GM12872 (cell line): Measurements from ENCODE around the gene PPP2R5D.

Experiments used
- TF ChIP-seq, protein P1 (sequence below): IDR thresholded peaks from 3 replicates; pipeline ENCODE4 v1.5.1; 2011; ENCODE audit warnings: low read depth, mild to moderate bottlenecking, low read length, moderate library complexity; ENCODE audit not compliant: insufficient read depth

PPP2R5D gene

DNA sequence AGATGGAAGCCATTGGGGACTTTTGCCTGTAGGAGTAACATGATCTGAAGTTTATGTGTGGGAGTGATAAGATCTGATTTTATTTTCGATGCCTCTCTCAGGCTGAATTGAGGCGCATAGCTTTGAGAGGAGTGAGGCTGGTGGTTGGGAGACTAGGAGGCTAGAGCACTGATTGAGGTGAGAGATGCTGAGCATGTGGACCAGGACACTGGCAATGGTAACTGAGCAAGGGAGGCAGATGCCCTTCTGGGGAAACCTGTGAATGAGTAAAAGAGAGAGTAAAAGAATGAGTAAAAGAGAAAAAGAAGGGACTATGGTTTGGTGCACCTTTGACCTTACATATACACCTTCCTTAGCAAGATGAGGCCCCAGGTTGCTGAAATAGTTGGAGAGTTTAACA, 40.1 kb downstream of the PPP2R5D start:
- TF ChIP-seq, protein P1, sequence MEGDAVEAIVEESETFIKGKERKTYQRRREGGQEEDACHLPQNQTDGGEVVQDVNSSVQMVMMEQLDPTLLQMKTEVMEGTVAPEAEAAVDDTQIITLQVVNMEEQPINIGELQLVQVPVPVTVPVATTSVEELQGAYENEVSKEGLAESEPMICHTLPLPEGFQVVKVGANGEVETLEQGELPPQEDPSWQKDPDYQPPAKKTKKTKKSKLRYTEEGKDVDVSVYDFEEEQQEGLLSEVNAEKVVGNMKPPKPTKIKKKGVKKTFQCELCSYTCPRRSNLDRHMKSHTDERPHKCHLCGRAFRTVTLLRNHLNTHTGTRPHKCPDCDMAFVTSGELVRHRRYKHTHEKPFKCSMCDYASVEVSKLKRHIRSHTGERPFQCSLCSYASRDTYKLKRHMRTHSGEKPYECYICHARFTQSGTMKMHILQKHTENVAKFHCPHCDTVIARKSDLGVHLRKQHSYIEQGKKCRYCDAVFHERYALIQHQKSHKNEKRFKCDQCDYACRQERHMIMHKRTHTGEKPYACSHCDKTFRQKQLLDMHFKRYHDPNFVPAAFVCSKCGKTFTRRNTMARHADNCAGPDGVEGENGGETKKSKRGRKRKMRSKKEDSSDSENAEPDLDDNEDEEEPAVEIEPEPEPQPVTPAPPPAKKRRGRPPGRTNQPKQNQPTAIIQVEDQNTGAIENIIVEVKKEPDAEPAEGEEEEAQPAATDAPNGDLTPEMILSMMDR = no peak

DNA sequence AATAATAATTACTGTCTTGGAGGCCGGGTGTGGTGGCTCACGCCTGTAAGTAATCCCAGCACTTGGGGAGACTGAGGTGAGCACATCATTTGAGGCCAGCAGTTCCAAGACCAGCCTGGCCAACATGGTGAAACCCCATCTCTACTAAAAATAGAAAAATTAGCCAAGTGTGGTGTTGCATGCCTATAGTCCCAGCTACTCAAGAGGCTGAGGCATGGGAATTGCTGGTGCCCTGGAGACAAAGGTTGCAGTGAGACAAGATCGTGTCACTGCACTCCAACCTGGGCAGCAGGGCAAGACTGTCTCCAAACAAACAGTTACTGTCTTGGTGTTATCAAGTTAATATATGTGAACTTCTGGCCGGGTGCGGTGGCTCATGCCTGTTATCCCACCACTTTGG, 42.0 kb downstream of the PPP2R5D start:
- TF ChIP-seq, protein P1 = no peak

DNA sequence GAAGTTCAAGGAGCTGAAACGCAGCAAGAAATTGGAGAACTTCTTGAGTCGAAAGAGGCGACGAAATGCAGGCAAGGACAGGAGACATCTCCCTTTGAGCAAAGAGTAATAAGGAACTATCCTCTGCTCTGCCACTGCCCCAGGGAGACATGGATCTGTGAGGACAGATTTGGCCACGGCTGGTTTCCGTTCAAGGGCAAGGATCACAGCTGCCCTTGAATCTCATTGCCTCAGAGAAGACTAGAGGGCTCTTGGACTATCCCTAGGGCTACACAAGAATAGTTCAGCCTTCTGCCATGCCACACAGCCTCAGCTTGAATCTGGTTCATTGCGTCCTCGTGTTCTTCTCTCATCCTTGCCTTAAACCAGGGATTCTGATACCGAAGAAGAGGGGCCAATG, 44.8 kb downstream of the PPP2R5D start:
- TF ChIP-seq, protein P1 = no peak

DNA sequence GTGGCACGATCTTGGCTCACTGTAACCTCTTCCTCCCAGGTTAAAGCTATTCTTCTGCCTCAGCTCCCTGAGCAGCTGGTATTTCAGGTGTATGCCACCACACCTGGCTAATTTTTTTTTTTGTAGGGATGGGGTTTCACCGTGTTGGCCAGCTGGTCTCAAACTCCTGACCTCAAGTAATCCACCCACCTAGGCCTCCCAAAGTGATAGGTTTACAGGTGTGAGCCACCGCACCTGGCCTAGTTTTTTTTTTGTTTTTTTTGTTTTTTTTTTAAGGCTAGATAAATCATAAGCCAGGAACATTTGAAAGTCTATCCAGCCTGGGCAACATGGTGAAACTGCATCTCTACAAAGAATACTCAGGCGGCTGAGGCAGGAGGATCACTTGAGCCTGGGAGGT, 48.0 kb downstream of the PPP2R5D start:
- TF ChIP-seq, protein P1 = no peak

DNA sequence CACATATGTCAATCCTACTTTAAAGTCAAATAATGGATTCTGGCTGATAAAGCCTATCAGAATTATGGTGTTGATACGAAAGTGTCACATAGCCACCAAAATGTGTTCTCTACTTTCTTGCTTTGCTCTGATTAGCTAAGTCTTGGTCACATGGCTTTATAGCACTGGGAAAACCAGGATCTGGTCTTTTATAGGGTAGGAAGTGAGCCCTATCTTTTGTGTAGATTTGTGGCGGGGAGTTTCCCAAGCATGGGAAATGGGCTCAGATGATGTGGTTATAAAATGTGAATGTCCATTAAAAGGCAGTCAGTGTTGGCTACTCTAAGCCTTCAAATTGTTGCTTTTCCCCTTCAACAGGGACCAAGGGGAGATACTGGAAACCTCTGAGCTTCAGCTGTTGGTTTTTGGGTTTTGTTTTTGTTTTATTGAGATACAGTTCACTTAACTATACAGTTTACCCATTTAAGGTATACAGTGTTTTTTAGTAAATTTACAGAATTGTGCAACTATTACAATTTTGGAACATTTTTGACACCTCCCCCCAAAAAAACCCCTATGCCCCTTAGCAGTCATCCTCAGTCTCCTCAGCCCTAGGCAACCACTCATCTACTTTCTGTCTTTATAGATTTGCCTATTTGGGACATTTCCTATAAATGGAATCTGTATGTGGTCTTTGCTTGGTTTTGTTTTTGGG, 49.3 kb downstream of the PPP2R5D start:
- TF ChIP-seq, protein P1 = no peak

DNA sequence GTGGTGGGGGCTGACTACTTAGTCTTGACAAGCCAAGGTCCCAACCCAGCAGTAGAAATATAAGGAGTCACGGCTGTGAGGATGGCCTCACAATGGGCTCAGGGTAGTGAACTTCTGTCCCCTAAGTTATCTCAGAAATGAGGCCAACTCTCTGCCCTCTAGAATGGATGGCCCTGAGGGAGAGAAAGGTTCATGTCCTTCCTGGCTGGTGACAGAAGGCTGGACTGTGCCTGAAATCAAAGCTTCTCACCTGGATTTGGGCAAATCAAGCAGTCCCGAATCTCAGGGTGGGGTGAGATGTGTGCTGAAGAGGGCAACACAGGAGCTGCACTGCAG, 49.8 kb downstream of the PPP2R5D start:
- TF ChIP-seq, protein P1 = no peak

DNA sequence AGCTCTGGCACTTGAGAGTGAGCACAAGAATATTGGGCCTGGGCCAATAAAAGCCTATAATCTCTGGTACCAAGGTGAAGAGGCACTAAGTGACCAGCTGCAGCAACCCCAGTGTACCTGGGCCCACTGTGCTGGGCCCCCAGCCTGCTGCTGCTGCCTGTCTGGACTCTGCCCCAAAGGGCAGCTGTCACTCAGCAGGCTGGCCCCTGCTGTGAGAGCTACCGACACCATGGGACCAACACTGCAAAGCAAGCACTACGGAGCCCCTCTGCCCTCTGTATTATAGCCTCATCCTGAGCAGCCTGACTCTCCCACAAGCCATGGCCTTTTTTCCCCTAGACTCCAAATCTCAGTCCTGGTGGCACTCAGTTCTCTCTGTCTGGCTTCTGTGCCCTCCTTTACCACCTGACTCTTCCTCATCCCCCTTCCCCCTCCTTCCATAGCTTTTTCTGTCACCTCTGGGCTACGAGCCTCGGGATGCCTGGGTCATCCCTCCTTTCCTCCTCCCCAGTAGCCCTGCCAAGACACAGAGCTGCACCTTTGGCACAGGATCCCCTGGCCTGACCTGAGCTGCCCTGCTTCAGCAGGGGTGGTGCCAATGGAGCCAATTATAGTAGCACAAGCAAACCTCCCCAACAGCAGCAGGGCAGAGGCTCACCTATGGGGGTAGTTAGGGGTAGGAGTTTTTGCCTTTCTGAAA, 51.3 kb downstream of the PPP2R5D start:
- TF ChIP-seq, protein P1 = no peak
